Measurements from ENCODE around the gene DDX42.
"Not testable (repeated sequence)": the region's sequence is repeated elsewhere in the genome, so short reads cannot be mapped to it uniquely, and the experiment has no call there.

Gene DDX42

GRCh38 chr17:63774969-63775265 is 947 bp downstream of the DDX42 start:
- DNase-seq (ENCODE audit: low read depth in 1 of 2, low spot score in 1 of 2) = no peak

GRCh38 chr17:63775420-63775819 is 1.4 kb downstream of the DDX42 start:
- no peak for DNase-seq (ENCODE audit: low read depth in 1 of 2, low spot score in 1 of 2)

DNA sequence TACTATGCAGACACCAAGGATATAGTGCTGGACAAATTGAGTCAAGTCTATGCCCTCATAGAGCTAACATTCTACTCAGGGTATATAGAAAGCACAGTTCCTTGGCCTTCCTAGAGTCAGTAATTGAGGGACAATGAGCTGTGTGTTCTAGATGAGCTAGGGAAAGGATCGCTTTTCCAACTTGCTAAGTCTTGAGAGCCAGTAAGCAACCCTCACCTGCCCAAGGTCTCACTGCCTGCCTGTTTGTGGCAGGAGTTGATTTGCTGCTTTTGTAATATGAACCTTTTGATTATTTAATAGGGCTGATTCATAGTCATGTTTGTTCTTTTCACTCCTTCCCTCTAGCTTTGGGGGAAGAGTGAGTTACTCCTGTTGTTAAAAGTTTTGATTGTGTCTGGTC is 6.5 kb downstream of the DDX42 start:
- no peak for DNase-seq (ENCODE audit: low read depth in 1 of 2, low spot score in 1 of 2)

GRCh38 chr17:63780928-63781327 is 7.0 kb downstream of the DDX42 start:
- DNase-seq (ENCODE audit: low read depth in 1 of 2, low spot score in 1 of 2) = no peak

DNA sequence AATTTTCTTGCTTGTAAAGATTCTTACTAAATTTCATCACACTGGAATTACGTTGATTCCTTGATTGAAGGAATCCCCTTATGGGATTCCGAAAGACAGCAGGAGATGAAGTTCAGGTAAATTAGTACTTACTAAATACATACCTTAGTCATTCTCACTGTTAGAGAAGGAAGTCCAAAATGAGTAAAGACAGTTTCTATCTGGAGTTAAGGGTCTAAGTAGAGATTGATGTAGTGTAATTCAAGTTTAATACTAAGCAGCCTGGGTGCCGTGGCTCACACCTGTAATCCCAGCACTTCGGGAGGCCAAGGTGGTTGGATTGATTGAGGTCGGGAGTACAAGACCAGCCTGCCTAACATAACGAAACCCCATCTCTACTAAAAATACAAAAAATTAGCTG is 9.6 kb downstream of the DDX42 start:
- DNase-seq (ENCODE audit: low read depth in 1 of 2, low spot score in 1 of 2) = no peak

GRCh38 chr17:63785556-63785955 is 11.6 kb downstream of the DDX42 start:
- no peak for DNase-seq (ENCODE audit: low read depth in 1 of 2, low spot score in 1 of 2)

DNA sequence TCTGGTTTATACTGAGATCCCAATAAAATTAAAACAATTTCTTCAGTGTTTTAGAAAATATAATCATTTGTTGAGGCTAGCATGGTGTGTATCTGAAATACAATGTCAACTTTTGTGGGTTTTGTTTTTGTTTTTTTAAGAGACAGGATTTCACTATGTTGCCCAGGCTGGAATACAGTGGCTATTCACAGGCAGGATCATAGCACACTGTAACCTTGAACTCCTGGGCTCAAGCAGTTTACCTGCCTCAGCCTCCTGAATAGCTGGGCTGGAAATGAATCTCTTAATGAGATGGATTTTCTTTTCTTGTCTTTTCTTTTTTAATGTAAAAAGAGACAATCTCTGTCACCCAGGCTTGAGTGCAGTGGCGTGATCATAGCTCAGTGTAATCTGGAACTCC is 12.1 kb downstream of the DDX42 start:
- no peak for DNase-seq (ENCODE audit: low read depth in 1 of 2, low spot score in 1 of 2)

DNA sequence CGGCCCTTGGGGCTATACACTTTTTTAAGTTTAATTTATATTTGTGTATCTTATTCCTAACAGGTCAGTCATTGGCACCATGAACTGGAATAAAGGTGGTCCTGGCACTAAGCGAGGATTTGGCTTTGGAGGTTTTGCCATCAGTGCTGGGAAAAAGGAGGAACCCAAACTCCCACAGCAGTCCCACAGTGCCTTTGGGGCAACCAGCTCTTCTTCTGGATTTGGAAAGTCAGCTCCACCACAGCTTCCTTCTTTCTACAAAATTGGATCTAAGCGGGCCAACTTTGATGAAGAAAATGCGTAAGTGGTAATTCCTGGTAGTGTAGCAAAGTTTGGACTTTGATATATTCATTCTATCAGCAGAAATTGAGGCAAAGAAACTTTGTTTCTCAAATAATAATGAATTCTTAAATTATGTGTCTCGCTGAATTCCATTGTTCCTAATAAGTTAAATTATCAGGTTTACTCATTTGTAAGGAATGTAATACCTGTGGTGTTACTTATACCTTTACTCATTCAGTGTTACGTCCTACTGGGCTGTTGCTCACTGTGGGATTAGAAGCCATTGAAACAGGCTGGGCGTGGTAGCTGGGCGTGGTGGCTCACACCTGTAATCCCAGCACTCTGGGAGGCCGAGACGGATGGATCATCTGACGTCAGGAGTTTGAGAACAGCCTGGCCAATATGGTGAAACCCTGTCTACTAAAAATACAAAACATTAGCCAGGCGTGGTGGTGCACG is 13.2 kb downstream of the DDX42 start:
- no peak for DNase-seq (ENCODE audit: low read depth in 1 of 2, low spot score in 1 of 2)

DNA sequence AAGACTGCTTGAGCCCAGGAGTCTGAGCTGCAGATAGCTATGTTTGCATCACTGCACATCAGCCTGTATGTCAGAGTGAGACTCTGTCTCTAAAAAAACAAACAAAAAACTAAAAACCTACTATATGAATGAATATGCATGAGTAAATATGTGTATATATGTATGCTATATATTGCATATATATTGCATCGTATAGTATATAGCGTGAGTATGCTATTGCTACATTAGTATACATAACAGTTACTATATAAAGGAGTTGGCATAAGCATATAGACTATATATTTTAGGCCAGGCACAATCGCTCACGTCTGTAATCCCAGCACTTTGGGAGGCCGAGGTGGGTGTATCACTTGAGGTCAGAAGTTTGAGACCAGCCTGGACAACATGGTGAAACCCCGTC is 16.1 kb downstream of the DDX42 start:
- DNase-seq (ENCODE audit: low read depth in 1 of 2, low spot score in 1 of 2) = no peak

DNA sequence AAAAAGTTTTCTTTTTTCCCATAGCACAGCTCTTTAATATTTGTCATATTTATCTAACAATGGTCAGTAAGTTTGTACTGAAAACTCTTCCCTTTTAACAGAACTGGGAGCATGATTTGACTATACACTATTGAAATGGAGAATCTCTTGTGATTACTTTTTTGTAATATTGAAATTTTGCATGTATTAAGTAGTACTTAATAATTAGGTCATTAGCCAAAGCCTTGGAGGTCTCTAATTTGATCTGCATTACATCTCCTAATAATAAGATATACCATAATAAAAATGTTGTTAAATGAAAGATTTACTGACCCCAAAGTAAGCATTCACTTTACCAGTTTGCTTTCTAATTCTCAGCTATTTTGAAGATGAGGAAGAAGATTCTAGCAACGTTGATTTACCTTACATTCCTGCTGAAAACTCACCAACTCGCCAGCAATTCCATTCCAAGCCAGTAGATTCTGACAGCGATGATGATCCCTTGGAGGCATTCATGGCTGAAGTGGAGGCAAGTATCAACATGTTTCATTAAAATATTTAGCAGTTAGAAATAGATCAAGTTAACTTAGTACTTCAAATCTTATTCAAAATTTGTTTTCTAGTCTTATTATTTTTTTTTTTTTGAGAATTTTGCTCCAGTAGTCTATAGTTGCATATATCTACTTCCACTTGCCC is 18.2 kb downstream of the DDX42 start:
- no peak for DNase-seq (ENCODE audit: low read depth in 1 of 2, low spot score in 1 of 2)

DNA sequence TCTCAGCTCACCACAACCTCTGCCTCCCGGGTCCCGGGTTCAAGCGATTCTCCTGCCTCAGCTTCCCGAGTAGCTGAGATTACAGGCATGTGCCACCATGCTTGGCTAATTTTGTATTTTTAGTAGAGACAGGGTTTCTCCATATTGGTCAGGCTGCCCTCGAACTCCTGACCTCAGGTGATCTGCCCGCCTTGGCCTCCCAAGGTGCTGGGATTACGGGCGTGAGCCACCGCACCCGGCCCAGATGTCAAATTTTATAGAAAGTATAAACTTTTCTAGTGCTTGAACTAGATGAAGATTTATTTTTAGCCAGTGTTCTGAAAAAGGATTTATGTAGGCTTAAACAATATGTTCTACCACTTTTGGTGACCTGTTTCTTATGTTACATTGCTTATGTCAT is 22.4 kb downstream of the DDX42 start:
- DNase-seq (ENCODE audit: low read depth in 1 of 2, low spot score in 1 of 2) = not testable (repeated sequence)

GRCh38 chr17:63798572-63799106 is 24.7 kb downstream of the DDX42 start:
- no peak for DNase-seq (ENCODE audit: low read depth in 1 of 2, low spot score in 1 of 2)

DNA sequence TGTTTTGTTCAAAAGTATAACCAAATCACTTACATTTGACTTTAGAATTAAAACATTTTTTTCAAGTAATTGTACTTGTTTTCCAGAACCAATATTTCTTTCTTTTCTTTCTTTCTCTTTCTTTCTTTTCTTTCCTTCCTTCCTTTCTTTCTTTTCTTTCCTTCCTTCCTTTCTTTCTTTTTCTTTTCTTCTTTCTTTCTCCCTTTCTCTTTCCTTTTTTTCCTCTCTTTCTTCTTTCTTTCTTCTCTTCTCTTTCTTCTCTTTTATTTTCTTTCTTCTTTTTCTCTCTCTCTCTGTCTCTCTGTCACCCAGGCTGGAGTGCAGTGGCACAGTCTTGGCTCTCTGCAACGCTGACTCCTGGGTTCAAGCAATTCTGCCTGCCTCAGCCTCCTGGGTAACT is 26.8 kb downstream of the DDX42 start:
- DNase-seq (ENCODE audit: low read depth in 1 of 2, low spot score in 1 of 2) = no peak

DNA sequence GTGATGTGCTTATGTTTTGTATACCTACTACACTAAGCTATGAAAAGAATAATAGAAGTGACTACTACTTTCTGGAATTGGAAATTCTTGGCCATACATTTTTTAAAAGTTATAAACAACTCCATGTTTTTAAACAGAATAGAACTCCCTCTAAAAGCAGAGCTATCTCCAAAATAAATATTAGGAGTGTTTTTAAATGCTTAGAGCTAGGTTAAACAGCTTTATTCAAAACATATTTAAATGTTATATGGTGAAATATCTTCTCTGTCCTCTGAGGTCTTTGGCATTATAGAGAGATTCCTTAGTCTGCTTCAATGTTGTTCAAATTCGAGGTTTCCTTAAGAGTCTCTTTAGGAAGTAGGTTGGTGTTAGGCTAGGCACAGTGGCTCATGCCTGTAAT is 30.4 kb downstream of the DDX42 start:
- DNase-seq (ENCODE audit: low read depth in 1 of 2, low spot score in 1 of 2) = no peak

DNA sequence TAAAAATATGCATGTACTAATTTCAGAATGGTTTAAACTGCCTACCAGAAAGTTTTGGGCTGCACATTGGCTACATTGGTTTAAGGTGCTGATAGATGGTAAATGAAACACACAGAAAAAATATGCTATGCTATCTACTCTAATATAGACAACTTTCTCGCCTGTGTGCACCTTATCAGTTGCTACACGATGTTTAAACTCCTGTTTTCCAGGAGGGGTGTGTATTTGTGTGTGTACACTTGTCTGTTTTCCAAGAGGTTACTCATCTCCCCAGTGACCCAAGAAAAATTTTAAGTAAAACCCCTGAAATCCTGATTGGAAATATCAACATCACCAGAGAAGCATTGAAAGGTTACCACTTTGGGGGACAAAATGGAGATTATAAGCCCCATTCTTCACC is 31.6 kb downstream of the DDX42 start:
- DNase-seq (ENCODE audit: low read depth in 1 of 2, low spot score in 1 of 2) = no peak

DNA sequence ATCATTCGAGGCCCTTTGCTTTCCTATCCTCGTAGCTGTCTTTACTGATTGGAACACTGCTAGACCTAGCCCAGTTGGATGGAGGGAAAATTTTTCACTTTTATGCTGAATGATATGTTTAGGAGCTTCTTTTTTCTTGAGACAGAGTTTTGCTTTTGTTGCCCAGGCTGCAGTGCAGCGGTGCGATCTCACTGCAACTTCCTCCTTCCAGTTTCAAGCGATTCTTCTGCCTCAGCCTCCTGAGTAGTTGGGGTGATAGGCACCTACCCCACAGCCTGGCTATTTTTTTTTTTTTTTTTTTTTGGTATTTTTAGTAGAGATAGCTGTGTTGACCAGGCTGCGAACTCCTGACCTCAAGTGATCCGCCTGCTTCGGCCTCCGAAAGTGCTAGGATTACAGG is 36.0 kb downstream of the DDX42 start:
- DNase-seq (ENCODE audit: low read depth in 1 of 2, low spot score in 1 of 2) = no peak

DNA sequence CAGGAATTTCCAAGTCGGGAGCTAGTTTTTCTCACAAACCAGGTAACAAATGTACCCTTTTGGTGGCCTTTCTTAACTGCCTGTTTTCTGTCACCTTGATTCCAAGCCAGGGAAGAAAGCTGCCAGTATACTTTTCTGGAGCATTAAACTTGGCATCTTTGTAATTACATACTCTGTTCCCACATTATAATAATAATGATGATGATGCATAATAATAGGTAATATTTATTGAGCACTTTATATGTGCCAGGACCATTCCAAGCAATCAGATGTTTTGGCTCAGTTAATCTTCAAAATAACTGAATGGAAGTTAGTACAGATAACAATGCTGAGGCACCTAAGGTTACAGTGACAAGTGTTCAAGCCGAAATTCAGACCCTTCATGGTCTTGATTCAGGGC is 42.2 kb downstream of the DDX42 start:
- DNase-seq (ENCODE audit: low read depth in 1 of 2, low spot score in 1 of 2) = no peak

GRCh38 chr17:63816669-63817068 is 42.7 kb downstream of the DDX42 start:
- DNase-seq (ENCODE audit: low read depth in 1 of 2, low spot score in 1 of 2) = no peak

GRCh38 chr17:63817736-63818385 is 43.9 kb downstream of the DDX42 start:
- DNase-seq (ENCODE audit: low read depth in 1 of 2, low spot score in 1 of 2) = no peak

DNA sequence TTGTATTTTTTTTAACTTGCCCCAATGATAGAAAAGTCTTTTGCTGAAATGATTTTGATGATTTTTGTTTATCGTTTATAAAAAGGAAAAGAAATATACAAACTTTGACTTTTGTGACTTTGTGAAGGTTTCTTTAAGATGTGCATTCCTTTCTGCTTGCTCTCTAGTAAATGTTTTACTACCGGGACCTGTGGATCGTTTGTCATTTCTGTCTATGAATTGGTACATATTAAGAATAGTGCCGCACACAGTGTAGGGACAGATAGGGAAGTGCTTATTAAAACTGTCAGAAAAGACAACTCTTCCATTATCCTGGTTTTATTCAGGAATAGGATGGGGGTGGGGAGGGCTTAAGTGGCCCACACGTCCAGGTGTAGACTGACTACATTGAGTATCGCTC is 45.2 kb downstream of the DDX42 start:
- no peak for DNase-seq (ENCODE audit: low read depth in 1 of 2, low spot score in 1 of 2)

GRCh38 chr17:63819585-63820537 is 45.9 kb downstream of the DDX42 start:
- DNase-seq (ENCODE audit: low read depth in 1 of 2, low spot score in 1 of 2) = no peak
